HG02970 (cell line): Measurements from ENCODE around the gene NAIF1.
"Not testable (repeated sequence)": the region's sequence is repeated elsewhere in the genome, so short reads cannot be mapped to it uniquely, and the experiment has no call there.

Experiments
- ATAC-seq: cut with Tn5 transposase; IDR thresholded peaks from one replicate; pipeline ENCODE4 v1.9.1; 2021; ENCODE audit warnings: mild to moderate bottlenecking, moderate library complexity, moderate number of reproducible peaks; ENCODE audit not compliant: unreplicated experiment, low FRiP score

NAIF1 gene, protein sequence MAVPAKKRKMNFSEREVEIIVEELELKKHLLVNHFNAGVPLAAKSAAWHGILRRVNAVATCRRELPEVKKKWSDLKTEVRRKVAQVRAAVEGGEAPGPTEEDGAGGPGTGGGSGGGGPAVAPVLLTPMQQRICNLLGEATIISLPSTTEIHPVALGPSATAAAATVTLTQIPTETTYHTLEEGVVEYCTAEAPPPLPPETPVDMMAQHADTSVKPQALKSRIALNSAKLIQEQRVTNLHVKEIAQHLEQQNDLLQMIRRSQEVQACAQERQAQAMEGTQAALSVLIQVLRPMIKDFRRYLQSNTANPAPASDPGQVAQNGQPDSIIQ

DNA sequence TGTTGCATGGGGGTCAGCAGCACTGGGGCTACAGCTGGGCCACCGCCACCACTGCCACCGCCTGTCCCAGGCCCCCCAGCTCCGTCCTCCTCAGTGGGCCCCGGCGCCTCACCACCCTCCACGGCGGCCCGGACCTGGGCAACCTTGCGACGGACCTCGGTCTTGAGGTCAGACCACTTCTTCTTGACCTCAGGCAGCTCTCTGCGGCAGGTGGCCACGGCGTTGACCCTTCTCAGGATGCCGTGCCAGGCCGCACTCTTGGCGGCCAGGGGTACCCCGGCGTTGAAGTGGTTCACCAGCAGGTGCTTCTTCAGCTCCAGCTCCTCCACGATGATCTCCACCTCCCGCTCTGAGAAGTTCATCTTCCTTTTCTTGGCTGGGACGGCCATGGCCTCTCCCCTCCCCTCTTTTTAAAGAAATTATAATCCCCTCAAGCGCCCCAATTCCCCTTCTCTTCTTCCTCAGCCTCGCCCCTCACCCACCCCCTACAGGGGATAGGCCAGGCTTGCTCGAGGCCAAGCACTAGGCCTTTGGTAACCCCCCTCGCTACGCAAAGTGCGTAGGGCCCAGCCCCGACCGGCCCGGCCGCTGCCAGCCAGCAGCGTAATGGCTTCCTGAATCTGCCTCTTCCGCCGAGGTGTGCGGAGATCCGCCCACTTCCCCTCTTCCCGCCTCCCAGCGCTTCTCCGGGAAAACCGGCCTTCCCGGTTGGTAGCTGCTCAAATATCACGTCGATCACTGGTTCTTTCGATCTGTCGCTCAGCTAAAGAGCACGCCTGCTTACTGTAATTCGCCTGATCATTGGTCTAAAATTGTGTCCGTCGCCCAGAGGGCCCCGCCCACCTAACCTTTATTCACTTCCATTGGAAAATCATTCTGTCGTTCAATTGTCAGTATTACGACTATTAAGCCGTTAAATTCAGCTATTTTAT lies at the start of gene NAIF1:
TSS of gene NAIF1 (minus strand) at position 608 of the 932 bp plus-strand sequence. CDS start at position 389, 219 bp downstream.
- ATAC-seq, result peak; percentile 57

DNA sequence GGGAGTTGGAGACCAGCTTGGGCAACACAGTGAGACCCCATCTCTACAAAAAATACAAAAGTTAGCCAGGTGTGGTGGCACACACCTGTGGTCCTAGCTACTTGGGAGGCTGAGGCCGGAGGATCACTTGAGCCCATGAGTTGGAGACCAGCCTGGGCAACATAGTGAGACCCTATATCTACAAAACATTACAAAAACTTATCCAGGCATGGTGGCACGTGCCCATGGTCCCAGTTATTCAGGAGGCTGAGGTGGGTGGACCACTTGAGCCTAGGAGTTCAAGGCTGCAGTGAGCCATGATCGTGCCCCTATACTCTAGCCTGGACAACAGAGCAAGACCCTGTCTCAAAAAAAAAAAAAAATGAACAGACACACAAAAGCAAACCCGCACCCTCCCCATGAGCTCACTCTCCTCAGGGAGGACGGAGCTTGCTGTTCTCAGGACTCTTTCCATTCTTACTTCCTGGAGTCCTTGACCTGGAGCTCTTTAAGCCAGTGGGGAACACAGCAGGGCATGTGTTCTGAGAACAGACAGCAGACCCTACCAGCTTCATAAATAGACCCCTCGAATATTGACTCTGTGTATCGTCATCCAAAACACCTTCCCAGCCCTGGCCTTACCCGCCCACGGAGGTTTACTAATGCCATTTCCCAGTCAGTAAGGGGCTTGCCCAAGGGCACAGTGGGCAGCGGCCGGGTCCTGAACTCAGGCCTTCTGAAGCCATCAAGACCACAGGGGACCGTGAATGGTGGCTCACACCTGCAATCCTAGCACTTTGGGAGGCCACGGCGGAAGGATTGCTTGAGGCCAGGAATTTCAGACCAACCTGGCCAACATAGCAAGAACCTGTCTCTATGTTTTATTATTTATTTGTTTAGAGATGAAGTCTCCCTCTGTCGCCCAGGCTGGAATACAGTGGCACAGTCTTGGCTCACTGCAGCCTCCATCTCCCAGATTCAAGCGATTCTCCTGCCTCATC lies 49.3 kb upstream of the NAIF1 start:
- ATAC-seq, result no peak

DNA sequence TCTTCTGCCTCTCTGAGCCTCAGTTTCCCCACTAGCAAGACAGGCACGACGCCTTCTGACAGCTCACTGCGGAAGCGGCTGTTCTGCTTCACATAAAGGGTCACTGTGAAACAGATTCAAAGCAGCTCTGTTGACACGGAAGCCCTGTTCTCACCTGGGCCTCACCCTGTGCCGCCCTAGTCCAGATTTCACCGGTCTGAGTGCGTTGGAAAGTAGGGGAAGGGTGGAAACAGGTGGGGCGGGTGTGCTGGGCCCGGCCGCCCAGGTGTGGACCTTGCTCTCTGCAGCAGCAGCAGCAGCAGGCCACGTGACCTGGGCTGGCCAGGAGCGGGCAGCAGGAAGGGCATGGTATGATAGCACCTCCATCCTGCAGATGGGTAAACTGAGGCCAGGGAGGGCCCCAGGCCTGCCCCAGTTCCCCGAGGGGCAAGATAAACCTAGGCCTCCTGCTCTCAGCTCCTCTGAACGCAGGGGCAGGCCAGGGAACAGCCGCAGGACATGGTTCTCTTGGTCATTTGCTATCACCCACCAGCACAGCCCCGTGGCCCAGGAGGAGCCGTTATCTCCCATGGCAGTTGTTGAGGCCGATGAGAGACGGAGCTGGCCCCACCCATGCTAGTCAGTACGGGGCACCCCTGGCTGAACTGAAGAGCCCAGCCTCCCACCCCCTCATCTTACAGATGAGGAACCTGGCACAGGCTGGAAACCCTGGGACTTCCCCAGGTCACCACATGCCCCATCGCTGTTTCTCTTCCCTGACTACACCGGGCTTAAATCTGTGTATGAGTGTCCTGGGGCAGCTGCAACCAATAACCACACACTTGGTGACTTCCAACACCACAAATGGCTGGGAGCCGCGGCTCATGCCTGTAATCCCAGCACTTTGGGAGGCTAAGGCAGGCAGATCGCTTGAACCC lies 48.3 kb upstream of the NAIF1 start:
- no peak for ATAC-seq

DNA sequence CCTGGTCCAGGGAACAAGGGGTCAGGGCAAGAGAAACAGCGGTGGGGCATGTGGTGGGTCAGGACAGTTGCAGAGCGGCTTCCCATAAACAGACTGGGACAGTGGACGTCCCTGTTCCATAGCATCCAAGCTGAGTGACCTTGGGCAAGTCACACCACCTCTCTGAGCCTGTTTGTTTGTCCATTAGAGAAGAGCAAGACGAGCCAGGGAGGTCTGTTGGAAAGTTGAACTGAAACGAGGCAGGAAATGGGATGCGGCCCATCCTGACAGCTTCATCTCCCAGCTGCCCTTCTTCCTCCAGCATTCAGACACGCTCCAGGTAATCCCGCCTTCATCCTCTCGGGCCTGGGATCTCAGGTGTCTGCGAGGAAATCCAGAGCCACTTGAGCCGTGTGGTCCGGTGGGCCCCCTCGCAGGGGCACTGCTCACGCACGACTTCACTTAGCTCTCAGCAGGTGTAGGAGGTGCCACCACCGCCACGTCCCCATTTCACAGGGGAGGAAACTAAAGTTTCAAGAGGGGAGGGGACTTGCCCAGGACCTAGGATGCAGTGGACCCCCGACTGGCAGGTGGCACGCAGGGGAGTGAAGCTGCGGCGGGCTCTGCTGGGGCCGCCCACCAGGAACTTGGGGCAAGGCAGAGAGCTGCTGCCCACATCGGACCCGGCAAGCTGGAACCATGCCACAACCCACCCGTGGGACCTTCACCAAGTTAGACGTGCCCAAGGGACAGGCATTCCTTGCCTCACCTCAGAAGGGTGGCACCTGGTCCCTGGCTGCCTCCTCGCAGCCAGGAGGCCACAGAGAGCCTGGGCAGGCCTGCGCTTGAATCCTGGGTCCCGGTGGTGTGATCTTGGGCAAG lies 47.4 kb upstream of the NAIF1 start:
- no peak for ATAC-seq

DNA sequence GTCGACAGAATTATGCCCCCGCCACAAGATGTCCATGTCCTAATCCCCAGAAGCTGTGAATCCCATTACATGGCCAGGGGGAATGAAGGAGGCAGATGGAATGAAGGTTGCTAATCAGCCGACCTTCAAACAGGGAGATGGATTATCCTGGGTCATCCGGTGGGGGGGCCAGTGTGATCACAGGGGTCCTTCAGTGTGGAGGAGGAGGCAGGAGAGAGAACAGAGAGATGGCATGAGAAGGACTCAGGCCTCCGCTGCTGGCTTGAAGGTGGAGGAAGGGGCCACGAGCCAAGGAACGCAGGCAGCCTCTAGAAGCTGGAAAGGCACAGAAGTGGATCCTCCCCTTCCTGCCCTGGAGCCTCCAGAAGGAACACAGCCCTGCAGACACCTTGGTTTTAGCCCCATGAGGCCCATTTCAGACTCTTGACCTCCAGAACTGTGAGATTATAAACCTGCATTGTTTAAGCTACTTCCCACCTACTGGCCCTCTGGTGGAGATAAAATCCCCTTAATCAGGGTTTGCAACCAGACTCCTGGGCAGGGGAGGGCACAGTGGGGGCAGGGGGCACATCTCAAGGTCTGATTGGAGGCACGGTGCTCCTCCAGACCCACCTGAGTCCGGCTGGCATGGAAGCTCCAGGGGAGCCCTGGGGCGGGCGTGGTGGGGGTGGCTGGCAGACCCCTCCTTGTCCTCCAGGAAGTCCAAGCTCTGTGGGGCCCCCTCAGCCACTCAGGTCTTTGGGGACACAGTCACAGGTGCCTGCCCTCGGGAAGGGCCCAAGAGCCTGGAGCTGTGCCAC lies 46.6 kb upstream of the NAIF1 start:
- ATAC-seq, result no peak

DNA sequence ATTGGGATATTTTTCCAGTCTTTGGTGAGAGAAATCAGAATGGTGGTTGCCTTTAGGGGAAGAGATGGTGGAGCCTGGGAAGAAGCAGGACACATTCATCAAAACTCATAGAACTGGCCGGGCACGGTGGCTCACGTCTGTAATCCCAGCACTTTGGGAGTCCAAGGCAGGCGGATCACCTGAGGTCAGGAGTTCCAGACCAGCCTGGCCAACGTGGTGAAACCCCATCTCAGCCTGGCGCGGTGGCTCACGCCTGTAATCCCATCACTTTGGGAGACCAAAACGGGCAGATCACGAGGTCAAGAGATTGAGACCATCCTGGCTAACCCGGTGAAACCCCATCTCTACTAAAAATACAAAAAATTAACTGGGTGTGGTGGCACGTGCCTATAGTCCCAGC lies 44.6 kb upstream of the NAIF1 start:
- ATAC-seq, result not testable (repeated sequence)

DNA sequence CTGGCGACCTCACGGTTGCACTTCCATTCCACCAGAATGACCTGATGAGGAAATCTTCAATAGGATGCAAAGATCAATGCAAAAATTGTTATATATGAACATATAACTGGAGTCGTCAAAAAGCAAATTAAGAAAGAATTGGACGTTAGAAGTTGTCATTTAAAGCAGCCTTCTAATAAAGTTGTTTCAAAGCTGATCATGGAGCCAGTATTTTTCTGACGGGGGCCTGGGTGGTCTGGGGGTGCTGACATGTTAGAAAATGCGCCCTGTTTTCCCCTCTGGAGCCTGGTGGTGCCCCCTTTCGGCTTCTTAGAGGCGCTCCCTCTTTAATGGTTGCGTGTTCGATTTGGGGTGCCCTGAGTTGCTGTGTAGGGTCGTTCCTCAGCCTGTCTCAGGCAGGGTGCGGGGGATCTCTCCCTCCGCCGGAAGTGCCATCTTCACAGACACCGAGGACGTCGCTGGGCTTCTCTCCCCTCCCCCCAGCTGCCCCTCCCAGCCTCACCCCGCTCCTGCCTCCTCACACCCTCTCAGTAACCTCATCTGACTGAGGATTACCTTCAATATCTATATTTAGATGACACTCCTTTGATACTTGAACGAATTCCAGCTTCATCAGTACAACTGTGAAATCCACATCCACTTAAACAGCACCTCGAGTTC lies 42.1 kb upstream of the NAIF1 start:
- no peak for ATAC-seq

DNA sequence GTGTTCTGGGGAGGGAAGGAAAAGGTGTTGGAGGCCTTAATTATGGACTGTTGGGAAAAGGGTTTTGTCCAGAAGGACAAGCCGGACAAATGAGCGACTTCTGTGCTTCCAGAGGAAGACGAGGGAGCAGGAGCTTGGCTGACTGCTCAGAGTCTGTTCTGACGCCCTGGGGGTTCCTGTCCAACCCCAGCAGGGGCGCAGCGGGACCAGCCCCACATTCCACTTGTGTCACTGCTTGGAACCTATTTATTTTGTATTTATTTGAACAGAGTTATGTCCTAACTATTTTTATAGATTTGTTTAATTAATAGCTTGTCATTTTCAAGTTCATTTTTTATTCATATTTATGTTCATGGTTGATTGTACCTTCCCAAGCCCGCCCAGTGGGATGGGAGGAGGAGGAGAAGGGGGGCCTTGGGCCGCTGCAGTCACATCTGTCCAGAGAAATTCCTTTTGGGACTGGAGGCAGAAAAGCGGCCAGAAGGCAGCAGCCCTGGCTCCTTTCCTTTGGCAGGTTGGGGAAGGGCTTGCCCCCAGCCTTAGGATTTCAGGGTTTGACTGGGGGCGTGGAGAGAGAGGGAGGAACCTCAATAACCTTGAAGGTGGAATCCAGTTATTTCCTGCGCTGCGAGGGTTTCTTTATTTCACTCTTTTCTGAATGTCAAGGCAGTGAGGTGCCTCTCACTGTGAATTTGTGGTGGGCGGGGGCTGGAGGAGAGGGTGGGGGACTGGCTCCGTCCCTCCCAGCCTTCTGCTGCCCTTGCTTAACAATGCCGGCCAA lies 41.3 kb upstream of the NAIF1 start:
- ATAC-seq, result no peak

DNA sequence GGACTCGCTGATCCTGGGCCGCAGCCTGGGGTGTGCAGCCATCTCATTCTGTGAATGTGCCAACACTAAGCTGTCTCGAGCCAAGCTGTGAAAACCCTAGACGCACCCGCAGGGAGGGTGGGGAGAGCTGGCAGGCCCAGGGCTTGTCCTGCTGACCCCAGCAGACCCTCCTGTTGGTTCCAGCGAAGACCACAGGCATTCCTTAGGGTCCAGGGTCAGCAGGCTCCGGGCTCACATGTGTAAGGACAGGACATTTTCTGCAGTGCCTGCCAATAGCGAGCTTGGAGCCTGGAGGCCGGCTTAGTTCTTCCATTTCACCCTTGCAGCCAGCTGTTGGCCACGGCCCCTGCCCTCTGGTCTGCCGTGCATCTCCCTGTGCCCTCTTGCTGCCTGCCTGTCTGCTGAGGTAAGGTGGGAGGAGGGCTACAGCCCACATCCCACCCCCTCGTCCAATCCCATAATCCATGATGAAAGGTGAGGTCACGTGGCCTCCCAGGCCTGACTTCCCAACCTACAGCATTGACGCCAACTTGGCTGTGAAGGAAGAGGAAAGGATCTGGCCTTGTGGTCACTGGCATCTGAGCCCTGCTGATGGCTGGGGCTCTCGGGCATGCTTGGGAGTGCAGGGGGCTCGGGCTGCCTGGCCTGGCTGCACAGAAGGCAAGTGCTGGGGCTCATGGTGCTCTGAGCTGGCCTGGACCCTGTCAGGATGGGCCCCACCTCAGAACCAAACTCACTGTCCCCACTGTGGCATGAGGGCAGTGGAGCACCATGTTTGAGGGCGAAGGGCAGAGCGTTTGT lies 40.5 kb upstream of the NAIF1 start:
- no peak for ATAC-seq

DNA sequence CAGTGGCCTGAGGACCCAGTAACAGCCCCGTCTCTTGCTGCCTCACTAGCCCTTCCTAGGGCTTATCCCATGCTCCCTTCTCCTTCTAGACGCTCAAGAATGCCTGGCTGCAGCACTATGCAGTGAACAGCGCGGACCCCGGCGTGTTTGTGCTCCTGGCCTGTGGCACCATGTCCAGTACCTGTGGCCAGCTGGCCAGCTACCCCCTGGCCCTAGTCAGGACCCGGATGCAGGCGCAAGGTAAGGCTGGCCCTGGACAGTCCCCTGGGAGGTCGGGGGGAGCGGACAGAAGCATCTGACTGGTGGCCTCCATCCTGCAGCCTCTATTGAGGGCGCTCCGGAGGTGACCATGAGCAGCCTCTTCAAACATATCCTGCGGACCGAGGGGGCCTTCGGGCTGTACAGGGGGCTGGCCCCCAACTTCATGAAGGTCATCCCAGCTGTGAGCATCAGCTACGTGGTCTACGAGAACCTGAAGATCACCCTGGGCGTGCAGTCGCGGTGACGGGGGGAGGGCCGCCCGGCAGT lies 39.9 kb upstream of the NAIF1 start:
- ATAC-seq, result no peak

DNA sequence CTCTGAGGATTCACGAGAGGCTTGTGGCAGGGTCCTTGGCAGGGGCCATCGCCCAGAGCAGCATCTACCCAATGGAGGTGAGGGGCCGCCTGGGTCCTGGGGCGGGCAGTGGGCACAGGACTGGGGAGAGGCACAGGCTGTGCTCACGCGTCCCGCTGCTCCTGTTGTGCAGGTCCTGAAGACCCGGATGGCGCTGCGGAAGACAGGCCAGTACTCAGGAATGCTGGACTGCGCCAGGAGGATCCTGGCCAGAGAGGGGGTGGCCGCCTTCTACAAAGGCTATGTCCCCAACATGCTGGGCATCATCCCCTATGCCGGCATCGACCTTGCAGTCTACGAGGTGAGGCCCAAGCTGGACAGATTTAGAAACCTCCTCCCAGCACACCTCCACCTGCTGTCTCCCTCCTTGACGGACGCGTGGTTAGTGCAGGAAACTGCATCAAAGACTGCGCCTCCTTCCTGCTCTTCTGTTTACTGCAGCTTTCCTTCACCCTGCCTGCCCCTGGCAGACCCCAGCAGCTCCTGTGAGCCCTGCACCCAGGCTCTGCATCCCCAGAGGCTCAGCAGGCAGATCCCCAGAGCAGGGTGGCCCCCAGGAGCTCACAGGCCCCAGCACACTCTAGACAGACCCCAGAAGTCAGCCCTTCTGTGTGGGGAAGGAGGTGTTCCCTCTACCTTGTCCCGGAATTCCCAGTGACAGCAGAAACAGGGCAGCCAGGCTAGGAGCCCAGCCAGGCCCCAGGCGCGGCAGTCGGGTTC lies 39.2 kb upstream of the NAIF1 start:
- no peak for ATAC-seq

DNA sequence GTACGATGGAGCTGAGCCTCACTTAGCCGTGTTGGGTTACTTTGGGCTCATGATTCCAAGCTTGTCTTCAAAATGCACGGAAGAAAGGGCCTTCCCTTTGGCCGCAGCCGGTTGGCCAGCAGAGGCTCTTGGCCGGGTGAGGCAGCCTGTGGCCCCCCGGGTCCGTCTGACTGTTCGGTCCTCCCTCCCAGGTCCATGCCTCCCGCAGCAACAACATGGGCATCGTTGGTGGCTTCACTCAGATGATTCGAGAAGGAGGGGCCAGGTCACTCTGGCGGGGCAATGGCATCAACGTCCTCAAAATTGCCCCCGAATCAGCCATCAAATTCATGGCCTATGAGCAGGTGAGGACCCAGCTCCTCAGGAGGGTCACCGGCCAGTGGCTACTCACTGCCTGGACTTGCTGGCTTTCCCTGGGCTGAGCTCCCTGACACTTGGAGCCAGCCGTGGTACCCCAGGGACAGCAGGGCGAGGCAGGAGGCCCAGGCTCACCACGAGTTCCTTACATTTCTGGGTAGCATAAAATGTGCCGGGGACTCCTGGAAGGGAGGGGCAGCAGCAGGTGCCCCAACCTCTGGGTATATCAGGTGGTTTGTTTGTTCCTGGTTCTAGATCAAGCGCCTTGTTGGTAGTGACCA lies 38.5 kb upstream of the NAIF1 start:
- ATAC-seq, result no peak

DNA sequence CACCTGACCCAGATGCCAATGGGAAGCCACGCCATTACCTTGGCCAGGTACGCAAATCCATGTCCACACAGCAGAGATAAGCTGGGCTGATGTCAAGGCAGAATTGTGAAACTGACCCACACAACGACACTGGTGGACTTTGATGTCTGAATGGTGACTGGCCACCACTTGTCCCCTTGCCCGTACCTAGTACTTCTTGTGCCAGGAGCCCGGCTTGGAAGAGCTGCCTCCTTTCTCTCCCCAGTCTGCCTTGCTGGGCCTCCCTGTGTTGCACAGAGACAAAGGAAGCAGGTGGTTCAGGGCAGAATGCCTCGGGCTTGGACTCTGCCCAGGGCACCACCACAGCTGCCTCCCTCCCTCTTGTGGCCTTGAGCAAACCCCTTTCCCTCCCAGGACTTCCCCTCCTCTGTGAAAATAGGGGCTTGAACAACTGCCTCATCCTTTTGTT lies 37.1 kb upstream of the NAIF1 start:
- ATAC-seq, result no peak

DNA sequence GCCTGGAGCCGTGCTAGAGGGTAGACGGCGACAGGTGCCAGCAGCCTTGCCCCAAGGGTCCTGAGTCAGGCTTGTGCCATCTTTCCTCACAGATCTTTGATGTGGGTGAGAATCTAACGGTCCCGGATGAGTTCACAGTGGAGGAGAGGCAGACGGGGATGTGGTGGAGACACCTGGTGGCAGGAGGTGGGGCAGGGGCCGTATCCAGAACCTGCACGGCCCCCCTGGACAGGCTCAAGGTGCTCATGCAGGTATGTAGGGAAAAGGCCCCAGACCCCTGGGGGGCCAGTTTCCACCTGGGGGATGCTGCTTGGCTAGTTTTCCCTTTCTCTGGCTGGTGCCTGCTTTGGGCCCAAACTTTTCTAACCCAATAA lies 36.5 kb upstream of the NAIF1 start:
- ATAC-seq, result no peak
